HEK293T (cell line): ENCODE results near the gene OR2C1.
A peak's percentile ranks its signal among the peaks of the same experiment; 100 is the strongest.

ENCODE experiments used
- CTCF ChIA-PET: fragments of 350-600 bp; formaldehyde crosslinking; extraction: SDS; loops from one replicate; lab custom pipeline; 2021; ENCODE audit warnings: antibody characterized with exemption, inconsistent platforms; lab: Yijun Ruan, JAX
- POLR2A ChIA-PET: fragments of 350-600 bp; formaldehyde crosslinking; extraction: SDS; loops from one replicate; lab custom pipeline; 2020; ENCODE audit warnings: antibody characterized with exemption, inconsistent platforms; lab: Yijun Ruan, JAX
- DNase-seq: peaks from one replicate; pipeline ENCODE4 v3.0.0; 2012; ENCODE audit warnings: mixed read lengths; ENCODE audit errors: extremely low spot score
- ARNT ChIP-seq: fragments of 450-650 bp; IDR thresholded peaks from 2 replicates; pipeline ENCODE4 v1.6.1; 2017; ENCODE audit warnings: mild to moderate bottlenecking
- BHLHE40 ChIP-seq: fragments of 450-650 bp; IDR thresholded peaks from 2 replicates; pipeline ENCODE4 v1.6.1; 2016; ENCODE audit warnings: mild to moderate bottlenecking, moderate library complexity, borderline replicate concordance
- CTBP1 ChIP-seq: fragments of 450-650 bp; IDR thresholded peaks from 2 replicates; pipeline ENCODE4 v1.6.1; 2016; ENCODE audit warnings: borderline replicate concordance
- ELF4 ChIP-seq: fragments of 450-650 bp; IDR thresholded peaks from 2 replicates; pipeline ENCODE4 v1.6.1; 2017; ENCODE audit warnings: antibody characterized with exemption
- FOXA1 ChIP-seq: fragments of 450-650 bp; IDR thresholded peaks from 2 replicates; pipeline ENCODE4 v1.6.1; 2016; ENCODE audit warnings: mild to moderate bottlenecking
- FOXK2 ChIP-seq: fragments of 450-650 bp; IDR thresholded peaks from 2 replicates; pipeline ENCODE4 v1.6.1; 2016; ENCODE audit warnings: mild to moderate bottlenecking
- FOXM1 ChIP-seq: fragments of 450-650 bp; IDR thresholded peaks from 2 replicates; pipeline ENCODE4 v1.6.1; 2017; ENCODE audit warnings: mild to moderate bottlenecking, borderline replicate concordance
- HDGF ChIP-seq: fragments of 450-650 bp; IDR thresholded peaks from 2 replicates; pipeline ENCODE4 v1.6.1; 2017; ENCODE audit warnings: antibody characterized with exemption, borderline replicate concordance
- L3MBTL2 ChIP-seq: fragments of 450-650 bp; conservative IDR thresholded peaks from 2 replicates; pipeline ENCODE4 v1.6.1; 2016; ENCODE audit warnings: mild to moderate bottlenecking
- LEF1 ChIP-seq: fragments of 450-650 bp; IDR thresholded peaks from 2 replicates; pipeline ENCODE4 v1.6.1; 2017; ENCODE audit warnings: mild to moderate bottlenecking, borderline replicate concordance
- NFRKB ChIP-seq: fragments of 450-650 bp; IDR thresholded peaks from 2 replicates; pipeline ENCODE4 v1.6.1; 2016; ENCODE audit warnings: mild to moderate bottlenecking, moderate library complexity
- SP1 ChIP-seq: fragments of 450-650 bp; IDR thresholded peaks from 2 replicates; pipeline ENCODE4 v1.6.1; 2017
- SUZ12 ChIP-seq: fragments of 450-650 bp; IDR thresholded peaks from 2 replicates; pipeline ENCODE4 v1.6.1; 2016; ENCODE audit warnings: mild to moderate bottlenecking
- TARDBP ChIP-seq: fragments of 450-650 bp; IDR thresholded peaks from 2 replicates; pipeline ENCODE4 v1.6.1; 2016
- ZNF384 ChIP-seq: fragments of 450-650 bp; IDR thresholded peaks from 2 replicates; pipeline ENCODE4 v1.6.1; 2016
- TF ChIP-seq, protein P1 (sequence below): fragments of 450-650 bp; IDR thresholded peaks from 2 replicates; pipeline ENCODE4 v1.6.1; 2016

OR2C1 gene

DNA sequence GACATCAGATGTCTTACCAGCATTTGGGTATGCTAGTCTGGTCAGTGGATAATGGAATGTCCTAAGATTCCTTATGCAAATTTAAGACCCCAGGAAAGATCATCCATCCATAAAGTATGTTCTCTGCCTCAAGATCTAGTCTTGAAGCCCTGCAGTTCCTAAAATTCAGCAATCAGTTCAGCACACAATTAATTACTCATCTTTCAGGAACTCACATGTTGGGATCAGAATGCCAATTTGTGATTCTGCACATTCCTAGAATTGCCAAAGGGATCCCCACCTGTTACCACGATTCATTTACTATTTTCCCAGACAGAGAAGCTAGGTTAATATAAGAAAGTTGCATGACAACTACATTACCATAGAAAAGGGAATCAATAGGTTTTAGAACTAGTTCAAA is 3.2 kb downstream of the OR2C1 start:
- POLR2A ChIA-PET, result no interaction called here
- no peak for DNase-seq

GRCh38 chr16:3362931-3363330 is 7.2 kb downstream of the OR2C1 start:
- CTCF ChIA-PET, result no interaction called here
- POLR2A ChIA-PET, result no interaction called here

More for the DNA sequence above, 3.2 kb downstream of the OR2C1 start:
- TF ChIP-seq FOXK2 (no peak), ZNF384 (no peak), ELF4 (no peak), SP1 (no peak), ARNT (no peak), CTBP1 (no peak), FOXA1 (no peak), NFRKB (no peak), L3MBTL2 (no peak), TARDBP (no peak), BHLHE40 (no peak), FOXM1 (no peak), SUZ12 (no peak), LEF1 (no peak)
- TF ChIP-seq, protein P1, sequence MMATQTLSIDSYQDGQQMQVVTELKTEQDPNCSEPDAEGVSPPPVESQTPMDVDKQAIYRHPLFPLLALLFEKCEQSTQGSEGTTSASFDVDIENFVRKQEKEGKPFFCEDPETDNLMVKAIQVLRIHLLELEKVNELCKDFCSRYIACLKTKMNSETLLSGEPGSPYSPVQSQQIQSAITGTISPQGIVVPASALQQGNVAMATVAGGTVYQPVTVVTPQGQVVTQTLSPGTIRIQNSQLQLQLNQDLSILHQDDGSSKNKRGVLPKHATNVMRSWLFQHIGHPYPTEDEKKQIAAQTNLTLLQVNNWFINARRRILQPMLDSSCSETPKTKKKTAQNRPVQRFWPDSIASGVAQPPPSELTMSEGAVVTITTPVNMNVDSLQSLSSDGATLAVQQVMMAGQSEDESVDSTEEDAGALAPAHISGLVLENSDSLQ, result no peak
- CTCF ChIA-PET, result no interaction called here

DNA sequence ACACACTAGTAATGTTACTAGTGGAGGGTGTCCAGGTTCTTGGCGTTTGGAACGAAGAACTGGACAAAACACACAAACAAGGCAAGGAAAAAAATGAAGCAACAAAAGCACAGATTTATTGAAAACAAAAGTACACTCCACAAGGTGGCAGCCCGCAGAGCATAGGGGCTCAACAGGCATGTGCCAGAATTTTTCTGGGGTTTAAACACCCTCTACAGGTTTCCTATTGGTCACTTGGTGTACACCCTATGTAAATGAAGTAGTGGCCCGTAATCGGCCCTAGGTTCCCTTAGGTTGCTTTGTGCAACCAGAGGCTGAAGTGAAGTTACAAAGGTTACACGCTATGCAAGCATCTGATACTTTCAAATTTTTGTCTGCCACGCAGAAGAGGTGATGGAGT is 8.1 kb downstream of the OR2C1 start:
- DNase-seq, result no peak
- CTCF ChIA-PET, result no interaction called here

More at GRCh38 chr16:3362931-3363330, 7.2 kb downstream of the OR2C1 start:
- TF ChIP-seq BHLHE40 (no peak), FOXM1 (no peak), ZNF384 (no peak), FOXK2 (no peak), L3MBTL2 (no peak)
- no peak for DNase-seq

DNA sequence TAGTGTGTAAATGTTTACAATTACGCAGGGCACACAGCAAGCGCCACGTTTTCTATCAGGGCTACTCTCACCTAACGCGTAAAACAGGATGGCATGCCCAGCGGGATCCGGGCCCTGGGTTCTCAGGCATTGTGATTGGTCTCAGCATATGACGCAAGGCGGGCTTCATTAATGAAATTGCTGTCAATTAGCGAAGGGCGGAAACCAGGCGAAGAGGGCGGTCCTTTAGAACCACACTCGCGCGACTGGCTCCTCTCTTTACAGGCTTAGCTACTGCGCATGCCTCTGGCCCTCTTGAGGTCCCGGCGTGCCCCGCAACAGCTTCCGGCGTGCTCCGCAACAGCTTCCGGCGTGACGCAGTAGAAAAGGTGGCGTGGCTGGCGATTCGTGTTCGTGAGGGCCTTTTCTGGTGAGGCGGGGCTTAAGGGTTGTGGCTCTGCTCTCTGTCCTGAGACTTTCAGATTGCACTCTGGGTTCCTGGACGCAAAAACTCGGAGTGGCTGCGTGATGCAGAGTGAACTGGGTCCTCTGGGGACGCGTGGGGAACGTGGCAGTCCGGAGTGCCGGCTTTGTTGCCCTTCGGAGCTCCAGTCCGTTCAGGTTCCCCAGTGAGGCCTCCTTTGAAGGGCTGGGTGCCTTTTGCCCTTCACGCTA is 9.2 kb downstream of the OR2C1 start:
- DNase-seq, result peak; percentile 77
- ChIA-PET POLR2A (interaction anchor here (0.9 kb wide), 3 partner anchors 9 to 130 kb away, joined by 4 read pairs; partner anchors contain the start of gene ZNF200), CTCF (no interaction called here)
- TF ChIP-seq SUZ12 (no peak), FOXA1 (no peak), L3MBTL2 (peak; percentile 47; the same call in 1 of the 2 replicates)
- TF ChIP-seq, protein P1, result peak; percentile 68

More for the DNA sequence above, 8.1 kb downstream of the OR2C1 start:
- POLR2A ChIA-PET, result no interaction called here
- TF ChIP-seq BHLHE40, result no peak
- TF ChIP-seq, protein P1, result no peak
- no peak for TF ChIP-seq NFRKB
- TF ChIP-seq LEF1, result no peak
- TF ChIP-seq SP1, result no peak
- no peak for TF ChIP-seq FOXK2
- TF ChIP-seq CTBP1, result no peak
- no peak for TF ChIP-seq FOXA1
- no peak for TF ChIP-seq HDGF
- no peak for TF ChIP-seq TARDBP
- TF ChIP-seq ARNT, result no peak
- TF ChIP-seq FOXM1, result no peak
- no peak for TF ChIP-seq ZNF384
- no peak for TF ChIP-seq SUZ12
- no peak for TF ChIP-seq L3MBTL2
- no peak for TF ChIP-seq ELF4

DNA sequence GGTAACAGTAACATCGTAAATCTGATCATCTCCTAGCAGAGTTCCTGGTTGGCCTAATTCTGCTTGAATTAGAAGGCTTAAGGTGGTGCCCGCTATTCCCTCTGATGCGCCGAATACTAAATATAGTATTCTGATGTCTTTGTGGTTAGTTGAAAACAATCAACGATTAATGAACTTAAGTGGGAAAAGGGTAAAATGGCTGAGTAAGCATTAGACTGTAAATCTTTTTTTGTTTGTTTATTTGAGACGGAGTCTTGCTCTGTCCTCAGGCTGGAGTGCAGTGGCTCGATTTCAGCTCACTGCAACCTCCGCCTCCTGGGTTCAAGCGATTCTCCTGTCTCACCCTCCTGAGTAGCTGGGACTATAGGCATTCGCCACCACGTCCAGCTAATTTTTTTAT is 13.4 kb downstream of the OR2C1 start:
- no peak for DNase-seq
- no peak for TF ChIP-seq SP1
- TF ChIP-seq, protein P1, result no peak
- no peak for TF ChIP-seq NFRKB
- TF ChIP-seq FOXM1, result no peak
- no peak for TF ChIP-seq BHLHE40
- no peak for TF ChIP-seq TARDBP
- no peak for TF ChIP-seq CTBP1
- TF ChIP-seq HDGF, result no peak
- no peak for TF ChIP-seq ARNT
- TF ChIP-seq FOXA1, result no peak
- TF ChIP-seq SUZ12, result no peak
- TF ChIP-seq L3MBTL2, result no peak
- no peak for TF ChIP-seq ELF4
- no peak for TF ChIP-seq LEF1
- ChIA-PET POLR2A (no interaction called here), CTCF (no interaction called here)

- TF ChIP-seq ARNT (no peak), NFRKB (no peak), LEF1 (no peak), FOXM1 (no peak), SP1 (no peak), FOXK2 (no peak), BHLHE40 (no peak), L3MBTL2 (no peak)
- ChIA-PET POLR2A (no interaction called here), CTCF (no interaction called here)
- DNase-seq, result no peak
Measured at GRCh38 chr16:3375680-3376079, 20.0 kb downstream of the OR2C1 start.
